ENCODE data around the gene STAB2.

The STAB2 gene

GRCh38 chr12:103751171-103751570 is 164.1 kb downstream of the STAB2 start:
- no peak for DNase-seq

GRCh38 chr12:103751600-103751999 is 164.5 kb downstream of the STAB2 start:
- no peak for DNase-seq

- no peak for DNase-seq
These were observed 168.4 kb downstream of the STAB2 start for GRCh38 chr12:103755425-103755824.

GRCh38 chr12:103756443-103756842 is 169.4 kb downstream of the STAB2 start:
- DNase-seq, result no peak

GRCh38 chr12:103757248-103757647 is 170.2 kb downstream of the STAB2 start:
- no peak for DNase-seq

- no peak for DNase-seq
These were observed 171.4 kb downstream of the STAB2 start for GRCh38 chr12:103758310-103759089.

- DNase-seq, result no peak
These were observed 175.4 kb downstream of the STAB2 start for GRCh38 chr12:103762473-103762872.

GRCh38 chr12:103765322-103765721 is 178.2 kb downstream of the STAB2 start:
- no peak for DNase-seq

- no peak for DNase-seq
These were observed 179.0 kb downstream of the STAB2 start for GRCh38 chr12:103766028-103766427.

GRCh38 chr12:103768467-103769123 is 181.5 kb downstream of the STAB2 start:
- peak in 1 of 2 experiments; percentile 23 for DNase-seq

- no peak for DNase-seq
These were observed 182.3 kb downstream of the STAB2 start for GRCh38 chr12:103769240-103769945.

GRCh38 chr12:103771466-103771865 is 184.4 kb downstream of the STAB2 start:
- peak; percentile 14 to 40 for DNase-seq

GRCh38 chr12:103772367-103773108 is 185.5 kb downstream of the STAB2 start:
- DNase-seq, result no peak

- DNase-seq, result no peak
These were observed 186.2 kb downstream of the STAB2 start for GRCh38 chr12:103773109-103773910.

- DNase-seq, result no peak
These were observed 188.0 kb downstream of the STAB2 start for GRCh38 chr12:103774977-103775560.

GRCh38 chr12:103778781-103779180 is 191.7 kb downstream of the STAB2 start:
- DNase-seq, result no peak

GRCh38 chr12:103779410-103780092 is 192.5 kb downstream of the STAB2 start:
- no peak for DNase-seq

- DNase-seq, result no peak
These were observed 193.0 kb downstream of the STAB2 start for GRCh38 chr12:103780093-103780440.

- DNase-seq, result no peak
These were observed 193.9 kb downstream of the STAB2 start for GRCh38 chr12:103780992-103781391.

- DNase-seq, result no peak
These were observed 195.3 kb downstream of the STAB2 start for GRCh38 chr12:103782399-103782798.

Data from NCI-H526 (cell line).